Skin epidermis (tissue), 12 donors: ENCODE measurements around the gene GMIP.

Experiments
- H3K27ac ChIP-seq, 21 experiments: fragments of 200-600 bp; sonication (generic) in 11 of 21; one replicate each; pipeline ENCODE4 v1.5.0; 2020; ENCODE audit warnings: mild to moderate bottlenecking in 3 of 21, inconsistent platforms in 2 of 21, moderate library complexity in 2 of 21
- H3K4me3 ChIP-seq, 7 experiments: fragments of 200-600 bp; sonication (generic) in 2 of 7; one replicate each; pipeline ENCODE4 v1.5.0; 2020; ENCODE audit warnings: inconsistent platforms in 2 of 7, mild to moderate bottlenecking in 2 of 7, moderate library complexity in 1 of 7

GMIP gene

GRCh38 chr19:19661675-19662251 lies 18.3 kb upstream of the GMIP start:
- Histone ChIP-seq H3K27ac (peak overlapping the region in 10 of 21 experiments; percentile 3 to 96 (median 64)), H3K4me3 (peak overlapping the region in 2 of 7 experiments; percentile 3 to 7)

- Histone ChIP-seq H3K4me3 (peak overlapping the region in 1 of 7 experiments; percentile 3), H3K27ac (peak overlapping the region in 10 of 21 experiments; percentile 3 to 93 (median 40))
Measured at GRCh38 chr19:19661141-19661674, 17.8 kb upstream of the GMIP start.

GRCh38 chr19:19659646-19660245 lies 16.3 kb upstream of the GMIP start:
- Histone ChIP-seq H3K27ac (no peak overlapping the region), H3K4me3 (no peak overlapping the region)

GRCh38 chr19:19657397-19657783 lies 13.9 kb upstream of the GMIP start:
- Histone ChIP-seq H3K4me3 (no peak overlapping the region), H3K27ac (no peak overlapping the region)

DNA sequence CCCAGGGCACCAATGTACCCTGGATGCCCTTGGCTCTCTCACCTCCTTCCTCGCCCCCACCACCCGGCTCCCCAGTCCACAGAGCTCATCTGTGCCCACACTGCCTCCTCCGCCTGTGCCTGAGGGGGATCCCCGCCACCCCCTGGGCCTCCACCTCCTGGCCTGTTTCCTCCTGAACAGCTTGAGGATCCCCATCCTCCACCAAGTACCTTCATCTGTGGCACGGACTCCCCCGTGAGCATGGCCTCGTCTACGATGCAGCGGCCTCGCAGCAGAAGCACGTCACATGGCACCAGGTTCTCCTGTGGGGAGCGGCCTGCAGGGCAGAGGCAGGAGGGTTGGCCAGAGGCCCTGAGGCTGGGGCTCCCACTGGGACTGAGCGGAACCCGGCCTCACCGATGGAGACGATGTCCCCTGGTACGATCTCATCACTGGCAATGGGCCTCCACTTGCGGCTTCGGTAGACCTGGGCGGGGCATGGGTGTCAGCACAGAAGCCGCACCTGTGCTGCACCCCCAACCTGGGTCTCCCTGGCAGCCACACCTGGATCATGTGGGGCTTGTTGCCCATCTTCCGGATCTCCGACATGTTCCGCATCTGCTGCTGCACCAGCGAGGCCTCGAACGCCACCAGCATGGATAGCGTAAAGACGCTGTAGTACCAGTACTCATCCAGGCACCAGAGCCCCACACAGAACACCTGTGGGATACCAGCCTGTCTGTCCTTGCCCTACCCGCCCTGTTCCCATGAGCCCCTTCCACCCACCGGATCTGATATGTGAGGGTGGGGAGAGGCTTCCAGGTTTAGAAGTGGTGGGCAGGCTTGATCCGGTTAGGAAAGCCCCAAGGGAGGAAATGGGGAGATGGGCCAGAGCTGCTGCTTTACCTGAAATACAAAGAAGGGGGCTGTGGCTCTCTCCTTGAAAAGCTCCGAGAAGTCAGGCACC lies 13.3 kb upstream of the GMIP start:
- H3K27ac ChIP-seq, result no peak overlapping the region

GRCh38 chr19:19655641-19656343 lies 12.3 kb upstream of the GMIP start:
- Histone ChIP-seq H3K27ac (no peak overlapping the region), H3K4me3 (no peak overlapping the region)

More for the DNA sequence above, 13.3 kb upstream of the GMIP start:
- no peak overlapping the region for H3K4me3 ChIP-seq

DNA sequence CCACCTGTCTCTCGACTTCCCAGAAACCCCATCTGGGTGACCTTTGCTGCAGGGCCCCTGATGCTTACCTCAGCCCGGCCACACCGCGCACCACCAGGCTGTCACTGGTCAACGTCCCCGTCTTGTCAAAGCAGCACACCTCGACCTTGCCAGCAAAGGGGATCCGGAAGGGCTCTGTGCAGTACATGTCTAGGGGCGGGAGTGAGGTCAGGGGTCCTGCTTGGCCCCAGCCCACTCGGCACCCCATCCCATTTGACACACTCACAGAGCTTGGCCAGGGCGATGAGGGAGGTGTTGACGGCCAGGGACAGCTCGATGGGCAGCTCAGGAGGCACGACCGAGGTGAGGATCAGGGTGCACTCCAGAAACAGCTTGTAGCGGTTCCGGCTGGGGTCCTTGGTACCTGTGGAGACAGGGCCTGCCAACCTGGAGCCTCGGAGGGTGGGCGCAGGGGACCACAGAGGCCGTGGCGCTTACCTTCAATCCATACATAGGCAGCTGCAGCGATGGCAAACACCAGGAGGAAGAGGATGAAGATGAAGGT lies 11.7 kb upstream of the GMIP start:
- no peak overlapping the region for H3K27ac ChIP-seq

DNA sequence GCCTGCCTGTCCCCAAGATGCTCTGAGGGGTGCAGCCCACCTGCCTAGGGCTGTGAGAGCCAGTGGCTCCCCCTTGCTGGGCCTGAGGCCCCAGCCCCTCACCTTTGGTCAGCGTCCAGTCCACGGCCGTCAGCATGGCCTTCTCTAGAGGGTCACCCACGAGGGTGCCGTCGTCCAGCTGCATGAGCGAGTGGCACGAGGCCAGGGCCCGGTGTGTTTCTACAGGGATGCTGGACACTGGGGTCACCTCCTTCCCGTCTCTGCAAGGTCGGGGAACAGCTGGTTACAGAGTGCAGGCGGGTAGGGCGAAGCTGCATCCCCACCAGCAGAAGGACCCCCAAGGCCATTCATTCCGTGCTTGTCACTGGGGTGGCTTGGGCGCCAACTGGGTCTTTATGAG lies 11.0 kb upstream of the GMIP start:
- Histone ChIP-seq H3K27ac (no peak overlapping the region), H3K4me3 (no peak overlapping the region)

More for the DNA sequence above, 11.7 kb upstream of the GMIP start:
- no peak overlapping the region for H3K4me3 ChIP-seq

DNA sequence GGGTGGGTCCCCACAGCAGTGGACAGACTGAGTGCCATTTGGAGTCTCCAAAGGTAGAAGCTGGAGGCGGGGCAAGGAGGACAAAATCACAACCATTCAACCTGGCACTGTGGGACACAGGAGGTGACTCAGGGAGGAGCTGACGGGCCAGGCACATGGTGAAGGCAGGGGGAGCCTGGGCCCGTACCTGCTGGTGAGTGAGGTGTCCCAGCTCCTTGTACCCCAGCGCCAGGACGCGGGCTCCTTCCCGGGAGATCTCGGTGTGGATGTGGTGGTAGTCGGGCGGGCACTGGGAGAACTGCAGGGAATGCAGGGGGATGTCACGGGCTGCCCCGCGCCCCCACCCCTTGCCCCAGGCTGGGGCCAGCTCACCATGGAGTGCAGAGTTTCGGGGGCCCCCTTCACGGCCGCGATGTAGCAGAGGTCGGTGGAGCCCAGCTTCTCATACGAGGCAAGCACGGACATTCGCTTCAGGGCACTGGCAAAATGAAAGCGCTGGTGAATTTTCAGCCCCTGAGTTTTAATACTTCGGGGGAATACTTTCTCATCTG lies 10.2 kb upstream of the GMIP start:
- Histone ChIP-seq H3K27ac (no peak overlapping the region), H3K4me3 (no peak overlapping the region)

DNA sequence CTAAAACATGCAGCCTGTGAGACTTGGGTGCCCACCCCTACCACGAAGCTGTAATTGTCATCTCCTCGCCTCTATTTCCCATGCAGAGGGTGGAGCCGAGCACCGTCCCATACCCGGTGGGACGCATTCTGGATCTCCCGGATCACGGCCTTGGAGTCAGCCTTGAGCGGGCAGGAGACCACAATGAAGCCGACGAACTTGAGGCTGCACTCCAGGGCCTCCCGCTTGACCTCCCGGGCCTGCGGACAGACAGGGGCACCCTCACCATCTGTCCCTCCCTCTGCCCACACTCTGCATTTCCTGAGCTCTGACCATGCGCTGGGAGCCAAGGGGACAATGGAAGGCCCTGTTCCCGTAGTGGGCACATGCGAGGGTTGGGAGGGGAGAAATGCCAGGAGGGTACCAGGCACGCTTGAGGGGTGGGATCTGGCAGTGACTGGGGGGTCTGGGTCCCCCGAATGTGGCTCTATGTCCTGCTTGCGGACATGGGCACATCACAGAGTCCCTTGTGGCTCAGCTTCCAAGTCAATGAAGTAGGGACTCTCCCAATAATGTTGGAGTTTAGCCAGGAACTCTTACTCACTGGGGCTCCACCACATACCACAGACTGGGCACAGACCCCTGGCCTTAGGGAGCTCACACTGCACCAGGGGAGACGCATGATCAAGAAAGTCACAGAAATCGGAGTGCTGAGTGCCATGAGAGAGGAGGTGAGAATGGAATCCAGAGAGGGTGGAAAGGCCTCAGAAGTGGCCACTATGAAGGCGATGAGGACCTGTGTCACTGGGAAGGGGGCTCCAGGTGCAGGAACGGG lies 9.2 kb upstream of the GMIP start:
- Histone ChIP-seq H3K27ac (no peak overlapping the region), H3K4me3 (no peak overlapping the region)

DNA sequence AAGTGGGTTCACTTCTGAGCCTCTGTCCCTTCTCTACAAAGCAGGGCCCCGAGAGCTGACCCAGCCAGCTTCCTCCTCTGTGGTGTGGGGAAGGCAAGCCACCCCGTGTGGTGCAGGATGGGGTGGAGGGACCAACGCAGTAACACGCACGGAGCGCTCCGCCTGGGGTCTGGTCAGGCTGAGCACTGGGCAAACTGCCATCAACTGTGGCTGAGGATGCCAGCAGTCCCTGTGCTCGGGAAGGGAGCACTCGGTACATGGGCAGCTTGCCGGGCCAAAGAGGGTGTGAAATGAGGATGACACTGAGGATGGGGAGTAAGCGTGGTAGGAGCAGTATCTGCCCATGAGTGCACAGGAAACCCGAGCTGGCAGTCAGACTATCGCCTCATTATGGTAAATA lies 7.6 kb upstream of the GMIP start:
- no peak overlapping the region for H3K27ac ChIP-seq

DNA sequence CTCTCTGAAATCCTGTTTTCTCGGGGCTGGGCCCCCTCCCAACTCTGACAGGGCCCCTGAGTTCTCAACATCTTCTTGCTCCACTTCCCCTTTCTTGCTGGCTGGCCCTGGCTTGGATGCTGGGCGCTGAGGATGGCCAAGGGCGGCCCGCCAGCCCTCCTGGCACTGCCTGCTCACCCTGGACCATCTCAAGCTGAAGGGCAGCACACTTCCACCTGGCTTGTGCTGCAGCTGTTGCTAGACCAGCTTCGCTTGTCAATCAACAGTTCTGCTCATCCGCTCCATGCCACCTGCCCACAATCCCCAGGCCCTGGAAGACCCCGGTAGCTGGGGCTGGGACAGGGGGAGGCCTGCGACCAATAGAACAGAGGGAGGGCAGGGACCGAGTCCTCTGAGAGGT lies 6.9 kb upstream of the GMIP start:
- H3K27ac ChIP-seq, result no peak overlapping the region
- no peak overlapping the region for H3K4me3 ChIP-seq

More for the DNA sequence above, 7.6 kb upstream of the GMIP start:
- no peak overlapping the region for H3K4me3 ChIP-seq

DNA sequence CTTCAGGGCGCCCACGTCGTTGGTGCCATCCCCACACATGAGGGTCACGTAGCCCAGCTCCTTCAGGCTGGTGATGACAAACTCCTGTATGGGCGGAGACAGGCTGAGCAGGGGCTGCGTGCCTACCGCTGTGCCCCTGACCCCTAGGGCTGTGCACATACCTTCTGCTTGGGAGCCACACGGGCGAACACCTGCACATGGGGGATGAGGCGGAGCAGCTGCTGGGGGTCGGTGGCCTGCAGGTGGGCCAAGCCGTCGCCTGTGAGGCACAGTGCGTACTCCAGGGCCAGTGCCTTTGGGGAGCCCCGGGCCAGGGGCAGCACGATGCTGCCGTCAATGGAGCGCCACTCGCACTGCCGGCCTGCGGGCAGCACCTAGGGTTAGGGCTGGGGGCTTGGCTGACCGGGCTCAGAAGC lies 6.1 kb upstream of the GMIP start:
- no peak overlapping the region for H3K27ac ChIP-seq
- no peak overlapping the region for H3K4me3 ChIP-seq

- H3K4me3 ChIP-seq, result no peak overlapping the region
- no peak overlapping the region for H3K27ac ChIP-seq
Measured at GRCh38 chr19:19649155-19649554, 5.7 kb upstream of the GMIP start.

DNA sequence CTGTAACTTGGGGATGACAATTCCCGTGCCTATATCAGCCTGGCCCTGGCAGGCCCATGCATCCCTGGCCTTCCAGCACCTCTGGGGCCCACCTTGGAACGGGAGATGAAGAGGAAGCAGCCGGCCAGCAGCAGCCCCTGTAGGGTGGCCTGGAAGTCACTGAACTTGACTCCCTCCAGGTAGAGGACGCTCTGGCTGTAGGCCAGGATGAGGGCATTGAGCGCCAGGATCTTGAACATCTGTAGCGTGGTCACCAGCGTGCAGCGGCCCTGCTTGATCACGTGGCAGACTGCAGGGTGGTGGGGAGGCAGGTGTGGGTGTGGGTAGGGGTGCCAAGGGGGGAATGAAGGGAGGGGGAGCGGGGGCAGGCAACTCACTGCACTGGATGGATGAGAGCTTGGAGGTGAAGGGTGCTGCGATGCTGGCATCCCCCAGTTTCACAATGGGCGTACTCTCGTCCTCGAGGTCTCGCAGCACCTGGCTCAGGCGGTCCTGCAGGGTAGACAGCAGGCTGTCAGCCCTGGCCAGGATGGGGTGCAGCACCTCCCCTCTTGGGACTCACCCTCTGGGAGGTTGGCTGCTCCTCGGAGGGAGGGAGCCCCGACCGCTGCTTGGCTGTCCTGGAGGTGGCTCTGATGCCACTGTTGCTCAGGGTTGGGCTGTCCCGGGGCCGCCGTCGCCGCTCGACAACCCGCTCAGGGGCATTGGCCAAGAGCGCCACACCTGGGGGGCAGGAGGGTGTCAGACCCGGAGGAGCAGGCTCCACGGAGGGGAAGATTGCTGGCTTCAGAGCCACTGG lies 3.8 kb upstream of the GMIP start:
- H3K27ac ChIP-seq, result no peak overlapping the region
- H3K4me3 ChIP-seq, result no peak overlapping the region

DNA sequence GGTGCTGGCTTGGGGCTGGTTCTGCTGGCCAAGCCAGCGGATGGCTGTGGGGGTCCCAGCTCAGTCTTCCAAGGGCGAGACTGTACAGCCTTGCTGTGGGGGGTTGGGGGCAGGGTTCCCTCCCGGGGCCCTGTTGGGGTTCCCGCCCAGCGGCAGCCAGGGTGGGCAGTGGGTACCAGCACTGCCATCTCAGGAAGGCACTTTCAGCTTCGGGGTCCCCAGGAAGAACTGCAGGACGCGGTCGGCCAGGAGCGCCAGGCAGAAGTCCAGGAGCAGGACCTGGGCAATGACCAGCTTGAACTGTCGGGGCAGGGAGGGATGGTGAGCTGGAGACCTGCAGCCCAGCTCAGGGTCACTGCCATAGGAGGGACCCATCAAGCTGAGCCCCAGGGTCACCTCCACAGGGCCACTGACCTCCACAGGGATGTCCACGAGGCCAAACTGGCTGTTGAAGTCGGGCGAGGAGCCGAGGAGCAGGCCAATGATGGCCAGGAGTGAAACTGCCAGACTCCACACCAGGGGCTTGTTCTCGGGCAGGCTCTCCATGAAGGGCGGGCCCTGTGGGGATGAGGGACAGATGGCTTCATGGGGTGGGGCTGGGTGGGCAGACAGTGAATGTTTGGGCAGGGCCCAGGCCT lies 1.9 kb upstream of the GMIP start:
- Histone ChIP-seq H3K27ac (no peak overlapping the region), H3K4me3 (no peak overlapping the region)

GRCh38 chr19:19644054-19644388 lies 564 bp upstream of the GMIP start:
- Histone ChIP-seq H3K27ac (peak overlapping the region in 18 of 21 experiments; percentile 76 to 97 (median 90)), H3K4me3 (peak overlapping the region in 6 of 7 experiments; percentile 72 to 97 (median 88))
